OCI-LY7 (cell line): ENCODE measurements around the gene CDK2.
"Not testable (repeated sequence)": the region's sequence is repeated elsewhere in the genome, so short reads cannot be mapped to it uniquely, and the experiment has no call there.

Experiments used
- CTCF ChIP-seq: fragments of 200-600 bp; sonication (generic); conservative IDR thresholded peaks from 2 replicates; pipeline ENCODE4 v1.5.1; 2014; ENCODE audit warnings: mild to moderate bottlenecking, antibody characterized with exemption, low read length, moderate library complexity, mixed read lengths
- EZH2phosphoT487 ChIP-seq: fragments of 200-600 bp; sonication (generic); IDR thresholded peaks from 2 replicates; pipeline ENCODE4 v1.6.1; 2018; ENCODE audit warnings: low read depth, borderline replicate concordance, mild to moderate bottlenecking, mixed run types, antibody characterized with exemption, low read length, moderate library complexity, mixed read lengths

- TF ChIP-seq CTCF, EZH2phosphoT487: not testable (repeated sequence)
Measured at GRCh38 chr12:55985976-55986375, 19.3 kb downstream of the CDK2 start.
